Parathyroid adenoma (tissue), 2 donors: ENCODE results near the gene PPIL1.

ENCODE experiments used
- H2AFZ ChIP-seq: fragments of 300-600 bp; sonication (generic); one replicate; pipeline ENCODE4 v1.7.0; 2017; ENCODE audit warnings: antibody characterized with exemption, mild to moderate bottlenecking
- H3K27ac ChIP-seq: fragments of 300-600 bp; sonication (generic); one replicate; pipeline ENCODE4 v1.7.0; 2017
- H3K27me3 ChIP-seq: fragments of 300-600 bp; sonication (generic); one replicate; pipeline ENCODE4 v1.7.0; 2017; ENCODE audit warnings: low read length; ENCODE audit not compliant: control insufficient read depth, insufficient read depth
- H3K36me3 ChIP-seq: fragments of 300-600 bp; sonication (generic); one replicate; pipeline ENCODE4 v1.7.0; 2017; ENCODE audit warnings: low read length; ENCODE audit not compliant: control insufficient read depth, insufficient read depth
- H3K4me1 ChIP-seq: fragments of 300-600 bp; sonication (generic); one replicate; pipeline ENCODE4 v1.7.0; 2017; ENCODE audit warnings: control low read depth
- H3K4me2 ChIP-seq: fragments of 300-600 bp; sonication (generic); one replicate; pipeline ENCODE4 v1.7.0; 2017; ENCODE audit warnings: low read length
- H3K4me3 ChIP-seq: fragments of 300-600 bp; sonication (generic); one replicate; pipeline ENCODE4 v1.7.0; 2017; ENCODE audit warnings: low read depth, low read length
- H3K79me2 ChIP-seq: fragments of 300-600 bp; sonication (generic); one replicate; pipeline ENCODE4 v1.7.0; 2017; ENCODE audit warnings: control low read depth
- H3K9ac ChIP-seq: fragments of 300-600 bp; sonication (generic); one replicate; pipeline ENCODE4 v1.7.0; 2017; ENCODE audit warnings: mild to moderate bottlenecking
- H3K9me3 ChIP-seq: fragments of 300-600 bp; sonication (generic); one replicate; pipeline ENCODE4 v1.7.0; 2017; ENCODE audit warnings: low read length; ENCODE audit not compliant: control insufficient read depth
- CTCF ChIP-seq: fragments of 300-600 bp; sonication (generic); IDR thresholded peaks from one replicate; pipeline ENCODE4 v1.7.0; 2017; ENCODE audit warnings: antibody characterized with exemption, mild to moderate bottlenecking
- donor health status: primary hyperparathyroidism.

PPIL1 gene

GRCh38 chr6:36863670-36864540 is 10.7 kb downstream of the PPIL1 start:
- Histone ChIP-seq H3K4me1 (peaks cover 9% of the 10 kb centered on the region), H3K27me3 (no peaks in the 10 kb centered on the region), H3K36me3 (no peaks in the 10 kb centered on the region), H3K9me3 (no peaks in the 10 kb centered on the region), H3K79me2 (peaks cover 30% of the 10 kb centered on the region), H3K4me2 (no peak overlapping the region), H3K4me3 (no peak overlapping the region), H3K27ac (no peak overlapping the region), H2AFZ (no peak overlapping the region), H3K9ac (no peak overlapping the region)
- no peak for TF ChIP-seq CTCF

- H3K9ac ChIP-seq, result no peak overlapping the region
- H3K4me1 ChIP-seq, result peaks cover 9% of the 10 kb centered on the region
- no peak for TF ChIP-seq CTCF
- H3K4me2 ChIP-seq, result peak overlapping the region; percentile 62
- H3K4me3 ChIP-seq, result peak overlapping the region; percentile 38
- H3K27me3 ChIP-seq, result no peaks in the 10 kb centered on the region
- peaks cover 26% of the 10 kb centered on the region for H3K79me2 ChIP-seq
- no peaks in the 10 kb centered on the region for H3K36me3 ChIP-seq
- H3K9me3 ChIP-seq, result no peaks in the 10 kb centered on the region
- no peak overlapping the region for H2AFZ ChIP-seq
- no peak overlapping the region for H3K27ac ChIP-seq
Observed at GRCh38 chr6:36862848-36863382, 11.7 kb downstream of the PPIL1 start.

- no peak for TF ChIP-seq CTCF
- H3K27ac ChIP-seq, result no peak overlapping the region
Observed at GRCh38 chr6:36862164-36862847, 12.3 kb downstream of the PPIL1 start.

GRCh38 chr6:36860126-36860525 is 14.5 kb downstream of the PPIL1 start:
- no peak overlapping the region for H3K4me3 ChIP-seq
- no peak overlapping the region for H2AFZ ChIP-seq
- no peak overlapping the region for H3K27ac ChIP-seq
- peaks cover 9% of the 10 kb centered on the region for H3K79me2 ChIP-seq
- H3K9me3 ChIP-seq, result no peaks in the 10 kb centered on the region
- H3K9ac ChIP-seq, result no peak overlapping the region
- H3K4me2 ChIP-seq, result no peak overlapping the region
- H3K36me3 ChIP-seq, result no peaks in the 10 kb centered on the region
- H3K4me1 ChIP-seq, result peaks cover 9% of the 10 kb centered on the region
- H3K27me3 ChIP-seq, result no peaks in the 10 kb centered on the region
- no peak for TF ChIP-seq CTCF

More at GRCh38 chr6:36862164-36862847, 12.3 kb downstream of the PPIL1 start:
- peaks cover 21% of the 10 kb centered on the region for H3K79me2 ChIP-seq
- peak overlapping the region; percentile 38 for H3K4me3 ChIP-seq
- no peaks in the 10 kb centered on the region for H3K36me3 ChIP-seq
- H3K4me2 ChIP-seq, result peak overlapping the region; percentile 62
- peaks cover 9% of the 10 kb centered on the region for H3K4me1 ChIP-seq
- H3K9ac ChIP-seq, result no peak overlapping the region
- H3K9me3 ChIP-seq, result no peaks in the 10 kb centered on the region
- no peak overlapping the region for H2AFZ ChIP-seq
- H3K27me3 ChIP-seq, result no peaks in the 10 kb centered on the region
